Heart right ventricle (tissue), 16 donors: Measurements from ENCODE around the gene ARSJ. TPM values are rescaled to one million over a fixed set of nuclear protein-coding genes. Genes with fewer than 3 reads are reported as not detected.

Experiments used
- ATAC-seq, 8 donors: fragments of 200-7000 bp; cut with Tn5 transposase; one replicate each; pipeline ENCODE4 v1.9.1; 2020; ENCODE audit warnings: mild to moderate bottlenecking in 8 of 8, moderate library complexity in 8 of 8, moderate number of reproducible peaks in 1 of 8
- DNase-seq, 2 donors: peaks; one replicate each; pipeline ENCODE4 v3.0.0-alpha.2; 2020
- H3K27ac ChIP-seq, 10 donors: fragments of 200-600 bp; sonication (generic) in 2 of 10; one replicate each; pipeline versions ENCODE4 v1.5.0 to v1.8.0; 2020 to 2022; ENCODE audit warnings: mild to moderate bottlenecking in 3 of 10
- H3K27me3 ChIP-seq, 7 donors: fragments of 200-600 bp; one replicate each; pipeline ENCODE4 v1.8.0; 2021 to 2022; ENCODE audit warnings: mild to moderate bottlenecking in 2 of 7
- H3K36me3 ChIP-seq, 9 donors: fragments of 200-600 bp; sonication (generic) in 1 of 9; one replicate each; pipeline versions ENCODE4 v1.5.0 to v1.8.0; 2020 to 2022; ENCODE audit warnings: mild to moderate bottlenecking in 2 of 9
- H3K4me1 ChIP-seq, 9 donors: fragments of 200-600 bp; sonication (generic) in 1 of 9; one replicate each; pipeline versions ENCODE4 v1.5.0 to v1.8.0; 2020 to 2022; ENCODE audit warnings: mild to moderate bottlenecking in 4 of 9
- H3K4me3 ChIP-seq, 10 donors: fragments of 200-600 bp; sonication (generic) in 2 of 10; one replicate each; pipeline versions ENCODE4 v1.5.0 to v1.8.0; 2020 to 2022; ENCODE audit warnings: mild to moderate bottlenecking in 7 of 10, moderate library complexity in 2 of 10
- H3K9me3 ChIP-seq, 11 donors: fragments of 200-600 bp in 10 of 11; sonication (generic) in 2 of 11; one replicate each; pipeline versions ENCODE4 v1.5.0 to v1.8.0; 2013 to 2022; ENCODE audit warnings: mild to moderate bottlenecking in 2 of 11, control low read depth in 1 of 11, moderate library complexity in 1 of 11
- CTCF ChIP-seq, 9 donors: fragments of 200-600 bp; sonication (generic) in 2 of 9; IDR thresholded peaks; one replicate each; pipeline versions ENCODE4 v1.5.0 to v1.8.0; 2021 to 2022; ENCODE audit warnings: antibody characterized with exemption in 9 of 9, mild to moderate bottlenecking in 5 of 9, moderate library complexity in 1 of 9
- WGBS, 2 donors: extraction: QIAGEN DNeasy Blood & Tissue Kit; methylation state at CpG; one replicate each; pipeline ENCODE4 v1.1.7; 2013; ENCODE audit warnings: inconsistent platforms in 1 of 2; 5-methylcytosine and 5-hydroxymethylcytosine counted together
- intact Hi-C, 10 donors: fragments of 100-400 bp; cut with DNase I; formaldehyde crosslinking; loops; one replicate each; pipeline versions ENCODE4 v1.11.1 to v1.14.2; 2022
- polyA plus RNA-seq, 2 donors: library from polyadenylated mRNA; stranded (reverse); fragments of 200-250 nt; gene quantifications; one replicate each; pipeline ENCODE4 v1.2.3, GENCODE V29; 2013
- total RNA-seq, 10 donors: library from RNA; stranded (reverse); fragmentation: NEBNext Ultra II Directional in 3 of 10; extraction: Animal tissue kit (Norgen Biotek cat#: 25700) in 3 of 10; gene quantifications; one replicate each; pipeline versions ENCODE4 v1.2.1 to v1.2.4, GENCODE V29; 2021 to 2023
- donor health status: Arrhythmogenic right ventricular cardiomyopathy.
- donor health status: ischemic (EF 13 %, LVEDD 7.1; RV severe dilation, severe dysfunction).
- donor health status: healthy with polysubstance abuse.
- donor health status: DM: no; HTN: yes; CAD: no.
- donor health status: DM: no; HTN: no; CAD: no.
- donor health status: ischemic (EF 25% LVEDD 6.9; RV normal size, moderate dysfunction).
- donor health status: ischemic (EF 25% LVEDD 5.7; RV mildly dilated, moderate dysfunction).
- donor health status: healthy.
- donor health status: DM: yes; HTN: yes; CAD: no.
- donor health status: Ischemic cardiomyopathy.
- donor health status: ischemic (EF 35%, LVEDD 5.7; RV mildly dilated, moderate dysfunction).
- donor health status: nonischemic (EF 11% LVEDD 7.7; RV severe dilation, severe dysfunction).
- donor health status: DM: yes; HTN: yes; CAD: no.
- donor health status: PGD.
- donor health status: ischemic (EF 29% LVEDD 5.4; RV normal size, mild dysfunction).
- donor health status: nonischemic (EF 23%, LVEDD 6.1; RV moderate dilation, normal function).

ARSJ gene
- total and polyA plus RNA-seq, 12 donors: 0.44 to 6.6 (median 1.2) TPM

DNA sequence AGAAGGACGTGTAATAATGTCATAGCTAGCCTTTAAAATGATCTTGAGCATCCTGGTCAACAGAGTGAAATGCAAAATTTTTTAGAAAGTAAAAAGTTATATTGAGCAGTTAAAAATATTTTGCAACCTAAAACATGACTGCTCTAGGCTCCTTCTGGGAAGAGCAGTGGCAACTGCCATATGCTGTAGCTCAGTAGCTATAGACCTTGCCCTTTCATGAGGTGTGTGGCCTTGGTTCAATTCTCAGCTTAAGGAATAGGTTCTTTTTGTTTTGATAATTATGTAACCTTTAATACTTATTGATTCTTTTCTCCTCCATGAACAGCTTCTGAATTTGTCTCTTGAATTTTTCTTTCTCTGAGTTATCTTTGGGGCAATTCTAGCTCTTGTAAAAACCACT, 105.0 kb downstream of the ARSJ start:
- ATAC-seq: no peak
- Histone ChIP-seq H3K9me3 (no peaks in the 10 kb centered on the region), H3K36me3 (no peaks in the 10 kb centered on the region), H3K27ac (no peak overlapping the region), H3K4me3 (no peak overlapping the region), H3K27me3 (no peaks in the 10 kb centered on the region), H3K4me1 (no peaks in the 10 kb centered on the region)
- intact Hi-C loops: no loop called here
- no peak for DNase-seq
- 88 to 89% methylated on average over 1 of the region's 1 CpG for WGBS, 2 donors
- TF ChIP-seq CTCF (IDR thresholded peaks at IDR 0.05): no peak

GRCh38 chr4:113873508-113873907, 105.9 kb downstream of the ARSJ start:
- intact Hi-C loops: no loop called here
- no peak for TF ChIP-seq CTCF (IDR thresholded peaks at IDR 0.05)
- Histone ChIP-seq H3K36me3 (no peaks in the 10 kb centered on the region), H3K27ac (no peak overlapping the region), H3K4me3 (no peak overlapping the region), H3K4me1 (no peaks in the 10 kb centered on the region), H3K27me3 (no peaks in the 10 kb centered on the region), H3K9me3 (no peaks in the 10 kb centered on the region)
- no peak for ATAC-seq
- no peak for DNase-seq

- Histone ChIP-seq H3K4me1 (no peaks in the 10 kb centered on the region), H3K36me3 (no peaks in the 10 kb centered on the region), H3K27ac (no peak overlapping the region), H3K9me3 (no peaks in the 10 kb centered on the region), H3K4me3 (no peak overlapping the region), H3K27me3 (no peaks in the 10 kb centered on the region)
- WGBS, 2 donors: 89 to 91% methylated on average over 5 of the region's 5 CpGs
- no peak for DNase-seq
- intact Hi-C loops: no loop called here
- no peak for ATAC-seq
- TF ChIP-seq CTCF (IDR thresholded peaks at IDR 0.05): no peak
Observed at GRCh38 chr4:113872426-113873260, 106.8 kb downstream of the ARSJ start.

GRCh38 chr4:113871080-113871479, 108.4 kb downstream of the ARSJ start:
- no peaks in the 10 kb centered on the region for H3K9me3 ChIP-seq
- no peaks in the 10 kb centered on the region for H3K27me3 ChIP-seq
- H3K27ac ChIP-seq: no peak overlapping the region
- H3K4me3 ChIP-seq: no peak overlapping the region
- no peaks in the 10 kb centered on the region for H3K36me3 ChIP-seq
- DNase-seq: no peak
- H3K4me1 ChIP-seq: no peaks in the 10 kb centered on the region
- ATAC-seq: no peak
- 92 to 93% methylated on average over 1 of the region's 1 CpG for WGBS, 2 donors
- intact Hi-C loops: no loop called here
- no peak for TF ChIP-seq CTCF (IDR thresholded peaks at IDR 0.05)
